Stimulated activated CD8-positive, alpha-beta memory T cell treated with anti-CD3 and anti-CD28 coated beads, Interleukin-7, amount 100 ng/mL, for 1 hour (primary cell): ENCODE data around the gene ABLIM2.

ENCODE experiments used
- DNase-seq, 2 donors: peaks; one replicate each; pipeline ENCODE4 v3.0.0-alpha.2; 2020; ENCODE audit warnings: low read depth in 2 of 2

The ABLIM2 gene

GRCh38 chr4:8070736-8071718, 87.6 kb downstream of the ABLIM2 start:
- no peak for DNase-seq

GRCh38 chr4:8069102-8069752, 89.4 kb downstream of the ABLIM2 start:
- no peak for DNase-seq

GRCh38 chr4:8067945-8068896, 90.4 kb downstream of the ABLIM2 start:
- DNase-seq: no peak

- no peak for DNase-seq
Measured at GRCh38 chr4:8067274-8067936, 91.2 kb downstream of the ABLIM2 start.

GRCh38 chr4:8066336-8066931, 92.2 kb downstream of the ABLIM2 start:
- no peak for DNase-seq

GRCh38 chr4:8063974-8064563, 94.5 kb downstream of the ABLIM2 start:
- DNase-seq: no peak

- no peak for DNase-seq
Measured at GRCh38 chr4:8061573-8061972, 97.0 kb downstream of the ABLIM2 start.

GRCh38 chr4:8061145-8061544, 97.5 kb downstream of the ABLIM2 start:
- no peak for DNase-seq

- no peak for DNase-seq
Measured at GRCh38 chr4:8060632-8061031, 98.0 kb downstream of the ABLIM2 start.

GRCh38 chr4:8058031-8058479, 100.6 kb downstream of the ABLIM2 start:
- no peak for DNase-seq

GRCh38 chr4:8055206-8055605, 103.4 kb downstream of the ABLIM2 start:
- DNase-seq: no peak

GRCh38 chr4:8053688-8054449, 104.7 kb downstream of the ABLIM2 start:
- no peak for DNase-seq

- no peak for DNase-seq
Measured at GRCh38 chr4:8052160-8052691, 106.4 kb downstream of the ABLIM2 start.

GRCh38 chr4:8051644-8052043, 107.0 kb downstream of the ABLIM2 start:
- DNase-seq: no peak

GRCh38 chr4:8050555-8051206, 107.9 kb downstream of the ABLIM2 start:
- no peak for DNase-seq

- DNase-seq: no peak
Measured at GRCh38 chr4:8050180-8050554, 108.4 kb downstream of the ABLIM2 start.

- no peak for DNase-seq
Measured at GRCh38 chr4:8048856-8049676, 109.5 kb downstream of the ABLIM2 start.
